ENCODE measurements around the gene WASF1. TPM values are rescaled to one million over a fixed set of nuclear protein-coding genes. Genes with fewer than 3 reads are reported as not detected.

Gene WASF1
- total RNA-seq, 1 experiment from 2014 or later: 22.3 TPM

DNA sequence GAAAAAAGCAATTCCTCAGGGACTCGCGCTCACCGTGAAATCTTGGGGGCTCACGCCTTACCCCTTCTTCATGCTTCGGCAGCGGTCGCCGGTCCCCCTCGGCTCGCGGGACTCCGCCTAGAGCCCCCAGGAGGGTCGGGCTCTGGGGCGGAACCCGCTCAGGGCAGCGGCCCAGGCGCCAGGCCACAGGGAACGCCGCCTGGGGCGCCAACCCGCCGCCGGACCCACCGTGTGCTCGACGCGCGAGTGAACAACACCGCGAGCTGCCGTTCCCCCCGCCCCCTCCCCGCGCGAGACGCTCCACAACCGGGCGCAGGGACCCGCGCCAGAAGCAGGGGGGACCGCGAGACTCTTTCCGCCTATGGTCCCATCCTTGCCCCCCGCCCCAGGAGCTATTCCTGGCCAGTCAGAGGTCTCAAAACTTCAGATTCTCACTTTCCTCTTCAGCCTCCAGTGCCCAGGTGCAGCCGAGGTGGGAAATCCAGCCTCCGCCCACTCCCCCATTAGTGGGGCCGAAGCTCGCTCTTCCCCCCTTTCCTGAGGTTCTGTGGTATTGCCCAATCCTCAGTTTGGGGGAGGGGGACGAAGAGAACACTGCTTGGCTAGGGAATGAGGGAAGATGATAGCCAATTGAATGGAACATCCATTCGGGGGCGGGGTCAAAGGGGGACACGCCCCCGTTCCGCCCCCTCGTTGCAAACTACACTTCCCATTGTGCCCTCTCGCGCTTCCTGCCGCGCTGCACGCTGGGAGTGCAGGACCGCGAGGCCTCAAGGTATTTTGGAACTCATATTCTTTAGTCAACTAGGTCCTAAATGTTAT, at the start of gene WASF1 (continued):
- TF ChIP-seq, protein P1, sequence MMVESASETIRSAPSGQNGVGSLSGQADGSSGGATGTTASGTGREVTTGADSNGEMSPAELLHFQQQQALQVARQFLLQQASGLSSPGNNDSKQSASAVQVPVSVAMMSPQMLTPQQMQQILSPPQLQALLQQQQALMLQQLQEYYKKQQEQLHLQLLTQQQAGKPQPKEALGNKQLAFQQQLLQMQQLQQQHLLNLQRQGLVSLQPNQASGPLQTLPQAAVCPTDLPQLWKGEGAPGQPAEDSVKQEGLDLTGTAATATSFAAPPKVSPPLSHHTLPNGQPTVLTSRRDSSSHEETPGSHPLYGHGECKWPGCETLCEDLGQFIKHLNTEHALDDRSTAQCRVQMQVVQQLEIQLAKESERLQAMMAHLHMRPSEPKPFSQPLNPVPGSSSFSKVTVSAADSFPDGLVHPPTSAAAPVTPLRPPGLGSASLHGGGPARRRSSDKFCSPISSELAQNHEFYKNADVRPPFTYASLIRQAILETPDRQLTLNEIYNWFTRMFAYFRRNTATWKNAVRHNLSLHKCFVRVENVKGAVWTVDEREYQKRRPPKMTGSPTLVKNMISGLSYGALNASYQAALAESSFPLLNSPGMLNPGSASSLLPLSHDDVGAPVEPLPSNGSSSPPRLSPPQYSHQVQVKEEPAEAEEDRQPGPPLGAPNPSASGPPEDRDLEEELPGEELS (CRISPR knock-in tag; IDR thresholded peaks at IDR 0.05): 0 out of 2 replicates have a peak, but pooled peaks have one; percentile 47

DNA sequence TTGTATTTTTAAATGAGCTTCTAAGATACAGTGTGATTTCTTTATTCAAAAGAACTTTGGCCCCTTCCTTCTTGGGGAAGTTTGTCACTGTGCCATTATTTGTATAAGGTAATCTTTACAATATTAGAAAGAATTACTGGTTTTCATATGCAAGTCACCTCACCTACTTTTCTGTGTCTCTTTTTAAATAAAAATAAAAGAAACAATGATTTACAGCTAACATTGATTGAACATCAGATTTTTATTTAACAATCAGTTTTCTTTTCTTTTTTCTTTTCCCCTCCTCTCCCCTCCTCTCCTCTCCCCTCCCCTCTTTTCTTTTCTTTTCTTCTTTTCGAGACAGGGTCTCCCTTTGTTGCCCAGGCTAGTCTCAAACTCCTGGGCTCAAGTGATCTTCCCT, 46.8 kb upstream of the WASF1 start:
- POLR2A ChIA-PET: no interaction called here
- Mint-ChIP-seq H3K4me1 (no peaks in the 10 kb centered on the region), H3K36me3 (peaks cover 22% of the 10 kb centered on the region), H3K4me3 (no peak overlapping the region), H3K9me3 (no peaks in the 10 kb centered on the region), H3K27me3 (ENCODE audit: low read depth) (no peaks in the 10 kb centered on the region), H3K27ac (no peak overlapping the region)
- ATAC-seq: no peak
- TF ChIP-seq RELA (CRISPR knock-in tag; IDR thresholded peaks at IDR 0.05; ENCODE audit: borderline replicate concordance) (no peak), EMX1 (CRISPR knock-in tag; IDR thresholded peaks at IDR 0.05) (no peak), CBFB (CRISPR knock-in tag; IDR thresholded peaks at IDR 0.05; ENCODE audit: low read depth) (no peak), RORB (CRISPR knock-in tag; IDR thresholded peaks at IDR 0.05) (no peak), ZNF232 (CRISPR knock-in tag; IDR thresholded peaks at IDR 0.05) (no peak), FOXK1 (CRISPR knock-in tag; IDR thresholded peaks at IDR 0.05) (no peak), CREB1 (CRISPR knock-in tag; IDR thresholded peaks at IDR 0.05) (no peak), FOXP1 (CRISPR knock-in tag; IDR thresholded peaks at IDR 0.05; ENCODE audit: borderline replicate concordance) (no peak), ZNF416 (CRISPR knock-in tag; IDR thresholded peaks at IDR 0.05) (no peak), NR1H2 (CRISPR knock-in tag; IDR thresholded peaks at IDR 0.05) (no peak), NFYB (CRISPR knock-in tag; conservative IDR thresholded peaks at IDR 0.05; ENCODE audit: low read depth) (no peak)
- TF ChIP-seq, protein P1 (CRISPR knock-in tag; IDR thresholded peaks at IDR 0.05): no peak
- TF ChIP-seq, protein P2, sequence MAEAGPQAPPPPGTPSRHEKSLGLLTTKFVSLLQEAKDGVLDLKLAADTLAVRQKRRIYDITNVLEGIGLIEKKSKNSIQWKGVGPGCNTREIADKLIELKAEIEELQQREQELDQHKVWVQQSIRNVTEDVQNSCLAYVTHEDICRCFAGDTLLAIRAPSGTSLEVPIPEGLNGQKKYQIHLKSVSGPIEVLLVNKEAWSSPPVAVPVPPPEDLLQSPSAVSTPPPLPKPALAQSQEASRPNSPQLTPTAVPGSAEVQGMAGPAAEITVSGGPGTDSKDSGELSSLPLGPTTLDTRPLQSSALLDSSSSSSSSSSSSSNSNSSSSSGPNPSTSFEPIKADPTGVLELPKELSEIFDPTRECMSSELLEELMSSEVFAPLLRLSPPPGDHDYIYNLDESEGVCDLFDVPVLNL (CRISPR knock-in tag; IDR thresholded peaks at IDR 0.05; ENCODE audit: borderline replicate concordance, low read depth): no peak
- TF ChIP-seq, protein P3, sequence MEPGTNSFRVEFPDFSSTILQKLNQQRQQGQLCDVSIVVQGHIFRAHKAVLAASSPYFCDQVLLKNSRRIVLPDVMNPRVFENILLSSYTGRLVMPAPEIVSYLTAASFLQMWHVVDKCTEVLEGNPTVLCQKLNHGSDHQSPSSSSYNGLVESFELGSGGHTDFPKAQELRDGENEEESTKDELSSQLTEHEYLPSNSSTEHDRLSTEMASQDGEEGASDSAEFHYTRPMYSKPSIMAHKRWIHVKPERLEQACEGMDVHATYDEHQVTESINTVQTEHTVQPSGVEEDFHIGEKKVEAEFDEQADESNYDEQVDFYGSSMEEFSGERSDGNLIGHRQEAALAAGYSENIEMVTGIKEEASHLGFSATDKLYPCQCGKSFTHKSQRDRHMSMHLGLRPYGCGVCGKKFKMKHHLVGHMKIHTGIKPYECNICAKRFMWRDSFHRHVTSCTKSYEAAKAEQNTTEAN (CRISPR knock-in tag; IDR thresholded peaks at IDR 0.05): no peak
- TF ChIP-seq, protein P4, sequence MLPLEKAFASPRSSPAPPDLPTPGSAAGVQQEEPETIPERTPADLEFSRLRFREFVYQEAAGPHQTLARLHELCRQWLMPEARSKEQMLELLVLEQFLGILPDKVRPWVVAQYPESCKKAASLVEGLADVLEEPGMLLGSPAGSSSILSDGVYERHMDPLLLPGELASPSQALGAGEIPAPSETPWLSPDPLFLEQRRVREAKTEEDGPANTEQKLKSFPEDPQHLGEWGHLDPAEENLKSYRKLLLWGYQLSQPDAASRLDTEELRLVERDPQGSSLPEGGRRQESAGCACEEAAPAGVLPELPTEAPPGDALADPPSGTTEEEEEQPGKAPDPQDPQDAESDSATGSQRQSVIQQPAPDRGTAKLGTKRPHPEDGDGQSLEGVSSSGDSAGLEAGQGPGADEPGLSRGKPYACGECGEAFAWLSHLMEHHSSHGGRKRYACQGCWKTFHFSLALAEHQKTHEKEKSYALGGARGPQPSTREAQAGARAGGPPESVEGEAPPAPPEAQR (CRISPR knock-in tag; IDR thresholded peaks at IDR 0.05): no peak
- TF ChIP-seq, protein P5, sequence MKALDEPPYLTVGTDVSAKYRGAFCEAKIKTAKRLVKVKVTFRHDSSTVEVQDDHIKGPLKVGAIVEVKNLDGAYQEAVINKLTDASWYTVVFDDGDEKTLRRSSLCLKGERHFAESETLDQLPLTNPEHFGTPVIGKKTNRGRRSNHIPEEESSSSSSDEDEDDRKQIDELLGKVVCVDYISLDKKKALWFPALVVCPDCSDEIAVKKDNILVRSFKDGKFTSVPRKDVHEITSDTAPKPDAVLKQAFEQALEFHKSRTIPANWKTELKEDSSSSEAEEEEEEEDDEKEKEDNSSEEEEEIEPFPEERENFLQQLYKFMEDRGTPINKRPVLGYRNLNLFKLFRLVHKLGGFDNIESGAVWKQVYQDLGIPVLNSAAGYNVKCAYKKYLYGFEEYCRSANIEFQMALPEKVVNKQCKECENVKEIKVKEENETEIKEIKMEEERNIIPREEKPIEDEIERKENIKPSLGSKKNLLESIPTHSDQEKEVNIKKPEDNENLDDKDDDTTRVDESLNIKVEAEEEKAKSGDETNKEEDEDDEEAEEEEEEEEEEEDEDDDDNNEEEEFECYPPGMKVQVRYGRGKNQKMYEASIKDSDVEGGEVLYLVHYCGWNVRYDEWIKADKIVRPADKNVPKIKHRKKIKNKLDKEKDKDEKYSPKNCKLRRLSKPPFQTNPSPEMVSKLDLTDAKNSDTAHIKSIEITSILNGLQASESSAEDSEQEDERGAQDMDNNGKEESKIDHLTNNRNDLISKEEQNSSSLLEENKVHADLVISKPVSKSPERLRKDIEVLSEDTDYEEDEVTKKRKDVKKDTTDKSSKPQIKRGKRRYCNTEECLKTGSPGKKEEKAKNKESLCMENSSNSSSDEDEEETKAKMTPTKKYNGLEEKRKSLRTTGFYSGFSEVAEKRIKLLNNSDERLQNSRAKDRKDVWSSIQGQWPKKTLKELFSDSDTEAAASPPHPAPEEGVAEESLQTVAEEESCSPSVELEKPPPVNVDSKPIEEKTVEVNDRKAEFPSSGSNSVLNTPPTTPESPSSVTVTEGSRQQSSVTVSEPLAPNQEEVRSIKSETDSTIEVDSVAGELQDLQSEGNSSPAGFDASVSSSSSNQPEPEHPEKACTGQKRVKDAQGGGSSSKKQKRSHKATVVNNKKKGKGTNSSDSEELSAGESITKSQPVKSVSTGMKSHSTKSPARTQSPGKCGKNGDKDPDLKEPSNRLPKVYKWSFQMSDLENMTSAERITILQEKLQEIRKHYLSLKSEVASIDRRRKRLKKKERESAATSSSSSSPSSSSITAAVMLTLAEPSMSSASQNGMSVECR (CRISPR knock-in tag; IDR thresholded peaks at IDR 0.05; ENCODE audit: borderline replicate concordance): no peak
- TF ChIP-seq, protein P6, sequence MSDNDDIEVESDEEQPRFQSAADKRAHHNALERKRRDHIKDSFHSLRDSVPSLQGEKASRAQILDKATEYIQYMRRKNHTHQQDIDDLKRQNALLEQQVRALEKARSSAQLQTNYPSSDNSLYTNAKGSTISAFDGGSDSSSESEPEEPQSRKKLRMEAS (CRISPR knock-in tag; IDR thresholded peaks at IDR 0.05): no peak
- TF ChIP-seq, protein P7, sequence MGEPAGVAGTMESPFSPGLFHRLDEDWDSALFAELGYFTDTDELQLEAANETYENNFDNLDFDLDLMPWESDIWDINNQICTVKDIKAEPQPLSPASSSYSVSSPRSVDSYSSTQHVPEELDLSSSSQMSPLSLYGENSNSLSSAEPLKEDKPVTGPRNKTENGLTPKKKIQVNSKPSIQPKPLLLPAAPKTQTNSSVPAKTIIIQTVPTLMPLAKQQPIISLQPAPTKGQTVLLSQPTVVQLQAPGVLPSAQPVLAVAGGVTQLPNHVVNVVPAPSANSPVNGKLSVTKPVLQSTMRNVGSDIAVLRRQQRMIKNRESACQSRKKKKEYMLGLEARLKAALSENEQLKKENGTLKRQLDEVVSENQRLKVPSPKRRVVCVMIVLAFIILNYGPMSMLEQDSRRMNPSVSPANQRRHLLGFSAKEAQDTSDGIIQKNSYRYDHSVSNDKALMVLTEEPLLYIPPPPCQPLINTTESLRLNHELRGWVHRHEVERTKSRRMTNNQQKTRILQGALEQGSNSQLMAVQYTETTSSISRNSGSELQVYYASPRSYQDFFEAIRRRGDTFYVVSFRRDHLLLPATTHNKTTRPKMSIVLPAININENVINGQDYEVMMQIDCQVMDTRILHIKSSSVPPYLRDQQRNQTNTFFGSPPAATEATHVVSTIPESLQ (CRISPR knock-in tag; IDR thresholded peaks at IDR 0.05): no peak
- no peak for DNase-seq (ENCODE audit: low spot score)
- CTCF ChIA-PET: no interaction called here

Measured in WTC11 (cell line).